Right ventricle myocardium superior (tissue), 1 donor: ENCODE data around the gene NAPB. TPM values are rescaled to one million over a fixed set of nuclear protein-coding genes. Genes with fewer than 3 reads are reported as not detected.
A peak's percentile ranks its signal among the peaks of the same experiment; 100 is the strongest.

ENCODE experiments used
- ATAC-seq: fragments of 200-7000 bp; cut with Tn5 transposase; one replicate; pipeline ENCODE4 v1.9.1; 2020; ENCODE audit warnings: mild to moderate bottlenecking; ENCODE audit not compliant: poor library complexity
- DNase-seq: peaks from one replicate; pipeline ENCODE4 v3.0.0-alpha.2; 2020
- intact Hi-C: fragments of 100-400 bp; cut with DNase I; formaldehyde crosslinking; loops from one replicate; pipeline ENCODE4 v1.11.2; 2022
- total RNA-seq: library from RNA; stranded (reverse); fragmentation: NEBNext Ultra II Directional; extraction: Animal tissue kit (Norgen Biotek cat#: 25700); gene quantifications from one replicate; pipeline ENCODE4 v1.2.1, GENCODE V29; 2021
- donor health status: DM: no; HTN: yes; CAD: no; lungs with severe emphysema.

NAPB gene
- total RNA-seq, 1 donor from 2014 or later, result 4.2 TPM

DNA sequence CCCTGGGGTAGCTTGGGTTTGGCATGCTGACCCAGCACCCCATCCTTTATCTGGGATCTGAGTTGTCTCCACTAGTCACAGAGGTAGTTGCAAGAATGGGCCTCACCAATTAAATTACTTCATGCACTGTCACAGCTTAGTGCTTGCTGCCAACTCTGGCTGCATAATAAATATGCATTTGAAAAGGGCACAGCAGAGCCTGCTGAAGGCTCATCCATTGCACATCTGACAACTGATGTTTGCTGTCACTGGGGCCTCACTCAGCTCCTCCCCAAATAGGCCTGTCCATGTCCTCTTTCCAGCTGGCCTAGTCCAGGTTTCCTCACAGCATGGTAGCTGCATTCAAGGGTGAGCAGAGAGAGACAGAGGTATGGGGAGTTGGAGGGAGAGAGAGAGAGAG is 84.0 kb downstream of the NAPB start:
- intact Hi-C loops, result loop anchor here (10.0 kb wide), 2 partner anchors 83 to 1003 kb away; no protein-coding TSS in a partner anchor
- DNase-seq (no peak), ATAC-seq (no peak)

DNA sequence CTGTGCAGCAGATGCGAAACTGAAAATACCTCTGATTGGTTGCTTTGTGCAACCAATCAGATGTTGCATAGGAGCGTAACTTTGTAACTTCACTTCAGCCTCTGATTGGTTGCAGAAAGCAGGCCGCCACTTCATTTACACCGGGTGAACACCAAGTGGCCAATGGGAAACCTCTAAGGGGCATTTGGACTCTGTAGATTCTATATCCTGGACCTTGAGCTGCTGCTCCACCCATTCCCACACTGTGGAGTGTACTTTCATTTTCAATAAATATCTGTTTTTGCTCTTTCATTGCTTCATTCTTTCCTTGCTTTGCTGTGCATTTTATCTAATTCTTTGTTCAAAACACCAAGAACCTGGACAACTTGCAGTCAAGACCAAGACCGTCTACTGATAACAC is 84.8 kb downstream of the NAPB start:
- DNase-seq (no peak), ATAC-seq (no peak)
- intact Hi-C loops, result loop anchor here (10.0 kb wide), 2 partner anchors 82 to 1002 kb away; no protein-coding TSS in a partner anchor

GRCh38 chr20:23335521-23335920 is 85.8 kb downstream of the NAPB start:
- intact Hi-C loops, result loop anchor here (10.0 kb wide), 2 partner anchors 81 to 1001 kb away; no protein-coding TSS in a partner anchor
- DNase-seq, result no peak
- ATAC-seq, result no peak

GRCh38 chr20:23334111-23334510 is 87.2 kb downstream of the NAPB start:
- ATAC-seq, result peak; percentile 39
- intact Hi-C loops, result loop anchor here (10.0 kb wide), 2 partner anchors 79 to 999 kb away; no protein-coding TSS in a partner anchor
- no peak for DNase-seq

DNA sequence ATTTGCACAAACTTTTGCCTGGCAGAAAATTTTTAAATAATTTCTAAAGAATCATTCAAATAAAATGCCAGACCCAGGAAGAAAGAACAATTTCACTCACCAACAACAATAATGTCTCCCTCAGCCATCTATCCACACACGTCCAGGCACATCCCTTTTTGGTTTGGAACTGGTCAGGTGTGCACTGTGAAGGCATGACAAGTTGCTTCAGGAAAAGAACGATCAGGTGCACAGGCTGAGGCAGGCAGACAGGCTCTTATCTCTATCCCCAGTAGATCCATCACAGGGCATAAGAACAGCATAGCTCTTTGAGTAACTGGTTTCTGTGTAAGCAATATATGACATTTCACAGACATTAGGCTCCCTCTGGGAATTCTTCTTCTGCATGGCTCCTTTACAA is 88.8 kb downstream of the NAPB start:
- intact Hi-C loops, result loop anchor here (10.0 kb wide), 2 partner anchors 78 to 998 kb away; no protein-coding TSS in a partner anchor
- ATAC-seq, result no peak
- DNase-seq, result no peak

DNA sequence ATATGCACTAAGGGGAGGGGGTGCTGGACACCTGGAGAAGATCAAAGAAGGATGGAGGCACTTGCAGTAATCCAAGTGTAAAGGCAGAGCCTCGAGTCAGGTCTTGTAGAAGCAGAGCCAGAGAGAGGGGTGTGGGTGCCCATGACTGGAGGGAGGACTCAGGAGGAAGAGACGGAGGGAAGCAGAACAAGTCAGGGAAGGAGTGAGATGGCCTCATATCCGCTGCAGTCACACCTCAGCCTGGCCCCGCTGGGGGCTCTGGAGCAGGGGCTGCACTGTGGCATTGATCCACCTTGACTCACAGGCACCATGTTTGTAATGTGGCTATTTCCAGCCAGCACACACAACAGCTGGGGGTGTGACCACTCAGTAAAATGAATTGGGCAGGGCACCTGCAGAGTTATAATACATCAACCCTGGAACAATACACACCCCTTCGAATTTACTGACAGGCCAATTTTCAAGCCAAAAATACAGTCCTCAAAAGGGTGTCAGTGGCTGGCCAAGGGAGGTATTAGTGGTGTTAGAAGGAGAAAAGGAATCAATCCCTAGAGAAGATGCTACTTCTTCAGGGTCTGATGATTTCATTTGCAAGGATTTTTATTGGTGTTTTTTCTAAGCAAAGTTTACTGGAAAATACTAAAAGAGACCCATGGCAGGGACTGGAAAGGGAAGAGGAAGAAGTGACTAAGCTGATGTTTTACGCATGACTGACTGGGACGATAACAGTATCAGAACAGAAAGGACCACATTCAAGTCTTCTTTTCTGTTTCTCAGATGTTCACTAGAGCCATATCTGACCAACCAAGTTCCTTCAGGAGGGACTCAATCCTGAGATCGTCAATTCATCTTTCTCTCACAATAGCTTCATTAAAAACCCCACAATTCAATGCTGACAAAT is 89.6 kb downstream of the NAPB start:
- DNase-seq, result no peak
- no peak for ATAC-seq
- intact Hi-C loops, result loop anchor here (10.0 kb wide), 2 partner anchors 77 to 997 kb away; no protein-coding TSS in a partner anchor

DNA sequence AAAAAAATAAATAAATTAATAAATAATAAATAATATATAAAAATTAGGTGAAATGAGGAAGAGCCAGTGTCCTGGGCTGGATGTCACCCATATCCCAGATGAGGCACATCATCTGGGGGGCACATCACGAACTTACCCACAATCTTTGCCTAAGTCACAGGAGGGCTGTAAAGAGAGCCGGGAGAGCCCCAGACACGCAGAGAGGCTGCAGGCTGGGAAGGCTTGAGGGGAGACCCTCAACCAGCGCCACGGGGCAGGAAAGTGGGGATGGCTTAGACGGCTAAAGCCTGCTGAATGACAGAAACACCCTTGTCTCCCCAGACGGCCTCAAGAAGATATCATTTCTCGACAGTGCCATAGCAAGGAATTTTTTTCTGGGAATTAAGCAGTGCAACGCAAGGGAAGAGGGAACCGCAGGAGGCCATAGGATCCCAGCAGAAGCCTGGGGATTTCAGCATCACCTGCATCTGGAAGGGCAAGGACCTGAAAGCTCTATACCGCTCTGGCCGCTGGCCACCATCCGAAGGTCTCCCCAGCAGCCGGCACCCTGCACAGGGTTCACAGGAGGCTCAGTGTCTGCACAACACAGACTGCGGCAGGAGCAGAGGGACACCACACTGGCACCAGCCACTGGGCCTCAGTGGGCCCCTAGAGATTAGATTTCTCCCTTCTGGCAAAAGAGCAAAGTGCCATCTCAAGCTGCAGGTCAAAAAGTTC is 93.5 kb downstream of the NAPB start:
- no peak for DNase-seq
- no peak for ATAC-seq
- intact Hi-C loops, result no loop called here

GRCh38 chr20:23326774-23327173 is 94.5 kb downstream of the NAPB start:
- intact Hi-C loops, result no loop called here
- DNase-seq (no peak), ATAC-seq (no peak)

GRCh38 chr20:23325107-23325506 is 96.2 kb downstream of the NAPB start:
- intact Hi-C loops, result no loop called here
- ATAC-seq, result no peak
- no peak for DNase-seq

Other genes starting within 250 kb of the NAPB start
- 6.6 TPM for gene NXT1, start 70.7 kb downstream of the NAPB start, total RNA-seq
- gene GZF1, start 59.3 kb downstream of the NAPB start, total RNA-seq, result 16.6 TPM
- not detected for gene CSTL1, start 18.2 kb upstream of the NAPB start, total RNA-seq
- not detected for gene CST11, start 31.4 kb upstream of the NAPB start, total RNA-seq
- gene CST8, start 69.6 kb upstream of the NAPB start, total RNA-seq, result not detected
- gene CST9L, start 147.0 kb upstream of the NAPB start, total RNA-seq, result not detected
- not detected for gene CST9, start 184.4 kb upstream of the NAPB start, total RNA-seq
- gene CST3, start 216.5 kb upstream of the NAPB start, total RNA-seq, result 971 TPM